Measurements from ENCODE around the gene HLA-DQA1.

DNA sequence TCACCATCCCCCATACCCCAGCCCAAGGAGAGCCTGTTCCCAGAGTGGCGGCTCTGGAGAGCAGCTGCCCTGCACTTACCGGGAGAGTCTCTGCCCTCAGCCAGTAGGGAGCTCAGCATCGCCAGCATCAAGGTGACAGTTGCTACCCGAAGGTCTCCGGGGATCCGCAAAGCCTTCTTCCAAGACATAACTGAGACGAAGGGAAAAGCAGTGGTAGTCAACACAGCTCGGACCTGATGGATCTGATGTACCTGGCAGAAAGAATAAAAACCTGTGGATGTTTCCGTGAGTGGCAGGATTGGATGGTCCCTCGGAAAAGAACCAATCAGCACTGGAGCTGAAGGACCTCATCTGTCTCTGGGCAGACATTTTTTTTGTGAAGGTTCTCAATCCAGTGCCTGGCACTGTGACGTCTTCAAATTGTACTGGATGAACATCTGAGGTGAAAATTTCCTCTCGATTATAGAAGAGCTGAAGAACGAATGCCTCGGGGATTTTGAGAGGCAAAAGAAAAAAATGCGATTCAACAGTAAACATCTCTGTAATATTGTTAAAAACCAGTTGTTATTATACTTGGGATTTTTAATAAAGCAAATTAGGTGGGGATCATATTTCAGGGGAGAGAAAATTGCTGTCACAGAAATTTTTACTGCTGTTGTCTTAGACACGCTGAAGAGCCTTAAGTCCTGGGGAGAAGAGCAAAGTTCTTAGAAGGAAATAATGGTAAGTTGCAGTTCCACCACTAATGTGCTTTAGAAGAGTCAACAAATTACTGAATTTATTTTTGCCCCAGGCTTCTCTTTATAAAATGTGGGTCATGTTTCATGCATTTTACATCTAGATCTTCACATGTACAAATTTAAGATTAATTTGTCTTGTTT lies 29.5 kb downstream of the HLA-DQA1 start, which contains the start of gene HLA-DQB1:
- TF ChIP-seq POLR2A (IDR thresholded peaks at IDR 0.05) (no peak), EP300 (IDR thresholded peaks at IDR 0.05) (no peak)
- TF ChIP-seq, protein P1, sequence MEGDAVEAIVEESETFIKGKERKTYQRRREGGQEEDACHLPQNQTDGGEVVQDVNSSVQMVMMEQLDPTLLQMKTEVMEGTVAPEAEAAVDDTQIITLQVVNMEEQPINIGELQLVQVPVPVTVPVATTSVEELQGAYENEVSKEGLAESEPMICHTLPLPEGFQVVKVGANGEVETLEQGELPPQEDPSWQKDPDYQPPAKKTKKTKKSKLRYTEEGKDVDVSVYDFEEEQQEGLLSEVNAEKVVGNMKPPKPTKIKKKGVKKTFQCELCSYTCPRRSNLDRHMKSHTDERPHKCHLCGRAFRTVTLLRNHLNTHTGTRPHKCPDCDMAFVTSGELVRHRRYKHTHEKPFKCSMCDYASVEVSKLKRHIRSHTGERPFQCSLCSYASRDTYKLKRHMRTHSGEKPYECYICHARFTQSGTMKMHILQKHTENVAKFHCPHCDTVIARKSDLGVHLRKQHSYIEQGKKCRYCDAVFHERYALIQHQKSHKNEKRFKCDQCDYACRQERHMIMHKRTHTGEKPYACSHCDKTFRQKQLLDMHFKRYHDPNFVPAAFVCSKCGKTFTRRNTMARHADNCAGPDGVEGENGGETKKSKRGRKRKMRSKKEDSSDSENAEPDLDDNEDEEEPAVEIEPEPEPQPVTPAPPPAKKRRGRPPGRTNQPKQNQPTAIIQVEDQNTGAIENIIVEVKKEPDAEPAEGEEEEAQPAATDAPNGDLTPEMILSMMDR (IDR thresholded peaks at IDR 0.05) = no peak
